Tibial nerve (tissue), 4 donors: ENCODE data around the gene DNAJC13.

Experiments
- EP300 ChIP-seq, 2 donors: sonication (generic); formaldehyde crosslinking; IDR thresholded peaks; one replicate each; pipeline ENCODE4 v1.6.1; 2017; ENCODE audit warnings: antibody characterized with exemption in 2 of 2, mild to moderate bottlenecking in 1 of 2
- POLR2A ChIP-seq, 2 donors: fragments of 450-650 bp; IDR thresholded peaks; one replicate each; pipeline ENCODE4 v1.6.1; 2017; ENCODE audit warnings: antibody characterized with exemption in 2 of 2, mild to moderate bottlenecking in 2 of 2, moderate library complexity in 2 of 2
- TF ChIP-seq, protein P1 (sequence below), 5 experiments: fragments of 200-600 bp in 3 of 5; fragments of 450-650 bp in 2 of 5; sonication (generic) in 3 of 5; IDR thresholded peaks; one replicate each; pipeline ENCODE4 v1.5.1; 2016 to 2019; ENCODE audit warnings: antibody characterized with exemption in 5 of 5, mild to moderate bottlenecking in 3 of 5, moderate library complexity in 2 of 5

DNA sequence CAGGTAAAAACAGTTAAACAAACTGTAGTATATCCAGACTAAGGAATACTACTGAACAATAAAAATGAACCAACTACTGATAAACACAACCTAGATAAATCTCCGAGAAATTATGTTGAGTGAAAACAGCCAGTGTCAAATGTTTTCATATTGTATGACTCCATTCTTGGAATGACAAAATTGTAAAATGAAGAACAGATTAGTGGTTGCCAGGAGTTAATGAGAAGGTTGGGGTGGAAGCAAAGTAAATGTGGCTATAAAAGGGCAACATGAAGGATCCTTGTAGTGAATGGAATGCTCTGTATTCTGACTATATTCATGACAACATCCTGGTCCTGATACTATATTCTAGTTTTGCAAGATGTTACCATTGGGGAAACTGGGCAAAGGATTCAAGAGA is 152.3 kb downstream of the DNAJC13 start:
- TF ChIP-seq POLR2A (IDR thresholded peaks at IDR 0.05) (no peak), EP300 (IDR thresholded peaks at IDR 0.05) (no peak)
- TF ChIP-seq, protein P1, sequence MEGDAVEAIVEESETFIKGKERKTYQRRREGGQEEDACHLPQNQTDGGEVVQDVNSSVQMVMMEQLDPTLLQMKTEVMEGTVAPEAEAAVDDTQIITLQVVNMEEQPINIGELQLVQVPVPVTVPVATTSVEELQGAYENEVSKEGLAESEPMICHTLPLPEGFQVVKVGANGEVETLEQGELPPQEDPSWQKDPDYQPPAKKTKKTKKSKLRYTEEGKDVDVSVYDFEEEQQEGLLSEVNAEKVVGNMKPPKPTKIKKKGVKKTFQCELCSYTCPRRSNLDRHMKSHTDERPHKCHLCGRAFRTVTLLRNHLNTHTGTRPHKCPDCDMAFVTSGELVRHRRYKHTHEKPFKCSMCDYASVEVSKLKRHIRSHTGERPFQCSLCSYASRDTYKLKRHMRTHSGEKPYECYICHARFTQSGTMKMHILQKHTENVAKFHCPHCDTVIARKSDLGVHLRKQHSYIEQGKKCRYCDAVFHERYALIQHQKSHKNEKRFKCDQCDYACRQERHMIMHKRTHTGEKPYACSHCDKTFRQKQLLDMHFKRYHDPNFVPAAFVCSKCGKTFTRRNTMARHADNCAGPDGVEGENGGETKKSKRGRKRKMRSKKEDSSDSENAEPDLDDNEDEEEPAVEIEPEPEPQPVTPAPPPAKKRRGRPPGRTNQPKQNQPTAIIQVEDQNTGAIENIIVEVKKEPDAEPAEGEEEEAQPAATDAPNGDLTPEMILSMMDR (IDR thresholded peaks at IDR 0.05): no peak
